SK-N-SH (cell line): ENCODE data around the gene STARD3. TPM values are rescaled to one million over a fixed set of nuclear protein-coding genes. Genes with fewer than 3 reads are reported as not detected.

Source experiments
- CTCF ChIA-PET: fragments of 300-600, 350-600 bp; formaldehyde crosslinking; extraction: SDS; loops from one replicate; lab custom pipeline; 2021; lab: Yijun Ruan, JAX
- POLR2A ChIA-PET: fragments of 350-600 bp; sonication (Branson Sonifier 250); formaldehyde crosslinking; extraction: SDS; loops from one replicate; lab custom pipeline; 2020; ENCODE audit warnings: antibody characterized with exemption, inconsistent platforms; lab: Yijun Ruan, JAX
- DNase-seq: peaks from one replicate; pipeline ENCODE4 v3.0.0; 2012
- H2AFZ ChIP-seq: fragments of 200-600 bp; sonication (generic); 2 replicates; pipeline ENCODE4 v1.8.1; 2016; ENCODE audit warnings: antibody characterized with exemption, mild to moderate bottlenecking, low read depth
- H3F3A ChIP-seq: fragments of 200-600 bp; sonication (generic); replicated peaks from 2 replicates; pipeline ENCODE3; 2016; ENCODE audit warnings: antibody characterized with exemption, mild to moderate bottlenecking; ENCODE audit not compliant: insufficient read depth
- H3K27ac ChIP-seq, 2 experiments: fragments of 200-500 bp in 1 of 2; fragments of 200-600 bp in 1 of 2; sonication (Bioruptor generic) in 1 of 2; sonication (generic), shearing (Covaris generic) in 1 of 2; 2 replicates each; pipeline versions ENCODE4 v1.5.1 to v1.6.1; 2014 to 2016; ENCODE audit warnings: low read depth in 2 of 2, inconsistent platforms in 1 of 2, low read length in 1 of 2, mild to moderate bottlenecking in 1 of 2, mixed read lengths in 1 of 2
- H3K27me3 ChIP-seq: fragments of 200-600 bp; sonication (generic), shearing (Covaris generic); 2 replicates; pipeline ENCODE4 v1.6.1; 2016; ENCODE audit warnings: mixed run types; ENCODE audit not compliant: insufficient read depth
- H3K36me3 ChIP-seq, 2 experiments: fragments of 200-500 bp in 1 of 2; fragments of 200-600 bp in 1 of 2; sonication (Bioruptor generic) in 1 of 2; sonication (generic) in 1 of 2; replicated peaks in 1 of 2; 2 replicates each; pipeline versions ENCODE3 to v1.5.1; 2014 to 2016; ENCODE audit warnings: low read length in 1 of 2, mild to moderate bottlenecking in 1 of 2; ENCODE audit not compliant: insufficient read depth in 2 of 2, control insufficient read depth in 1 of 2
- H3K4me1 ChIP-seq, 2 experiments: fragments of 200-500 bp in 1 of 2; fragments of 200-600 bp in 1 of 2; sonication (Bioruptor generic) in 1 of 2; sonication (generic), shearing (Covaris generic) in 1 of 2; 2 replicates each; pipeline versions ENCODE4 v1.5.1 to v1.6.1; 2014 to 2016; ENCODE audit warnings: low read depth in 1 of 2, low read length in 1 of 2, mixed run types in 1 of 2; ENCODE audit not compliant: insufficient read depth in 2 of 2, control insufficient read depth in 1 of 2
- H3K4me2 ChIP-seq: fragments of 200-600 bp; sonication (generic), shearing (Covaris generic); 2 replicates; pipeline ENCODE4 v1.6.1; 2017; ENCODE audit warnings: mixed run types
- H3K4me3 ChIP-seq, 2 experiments: fragments of 200-500 bp in 1 of 2; fragments of 200-600 bp in 1 of 2; sonication (Bioruptor generic) in 1 of 2; sonication (generic), shearing (Covaris generic) in 1 of 2; 2 replicates each; pipeline versions ENCODE4 v1.5.1 to v1.8.1; 2014 to 2016; ENCODE audit warnings: low read depth in 2 of 2, inconsistent platforms in 1 of 2, low read length in 1 of 2, mild to moderate bottlenecking in 1 of 2, mixed read lengths in 1 of 2, moderate library complexity in 1 of 2
- H3K79me2 ChIP-seq: fragments of 200-600 bp; sonication (generic); 2 replicates; pipeline ENCODE4 v1.8.1; 2017; ENCODE audit warnings: mild to moderate bottlenecking; ENCODE audit not compliant: insufficient read depth
- H3K9ac ChIP-seq: fragments of 200-600 bp; sonication (generic); 2 replicates; pipeline ENCODE4 v1.6.1; 2017; ENCODE audit warnings: mixed run types
- H3K9me2 ChIP-seq: fragments of 200-600 bp; sonication (generic); 2 replicates; pipeline ENCODE4 v1.6.1; 2017; ENCODE audit warnings: mixed run types
- H3K9me3 ChIP-seq: fragments of 200-600 bp; sonication (generic); 2 replicates; pipeline ENCODE4 v1.6.1; 2017; ENCODE audit warnings: mixed run types, mild to moderate bottlenecking, moderate library complexity
- H4K20me1 ChIP-seq: fragments of 200-600 bp; sonication (generic); 2 replicates; pipeline ENCODE4 v1.6.1; 2017; ENCODE audit warnings: mild to moderate bottlenecking, mixed run types; ENCODE audit not compliant: insufficient read depth
- CHD2 ChIP-seq: fragments of 150-350 bp; IDR thresholded peaks from 2 replicates; pipeline ENCODE4 v1.6.1; 2018; ENCODE audit warnings: low read length; ENCODE audit not compliant: partially characterized antibody
- FOSL2 ChIP-seq: IDR thresholded peaks from 2 replicates; pipeline ENCODE4 v1.4.0; 2012; ENCODE audit warnings: low read depth, mild to moderate bottlenecking, moderate library complexity, borderline replicate concordance
- FOXM1 ChIP-seq: IDR thresholded peaks from 2 replicates; pipeline ENCODE4 v1.4.0; 2012; ENCODE audit warnings: low read depth, mild to moderate bottlenecking
- GATA2 ChIP-seq: sonication (generic); formaldehyde crosslinking; IDR thresholded peaks from 2 replicates; pipeline ENCODE4 v1.5.0; 2020; ENCODE audit warnings: mild to moderate bottlenecking, missing genetic modification reagents
- JUND ChIP-seq: IDR thresholded peaks from 2 replicates; pipeline ENCODE4 v1.4.0; 2012
- MXI1 ChIP-seq: IDR thresholded peaks from 2 replicates; pipeline ENCODE4 v1.6.1; 2012; ENCODE audit warnings: mild to moderate bottlenecking, low read depth, low read length, improper control_type of control experiment
- NFIC ChIP-seq: IDR thresholded peaks from 2 replicates; pipeline ENCODE4 v1.4.0; 2012; ENCODE audit warnings: borderline replicate concordance
- PBX3 ChIP-seq: IDR thresholded peaks from 2 replicates; pipeline ENCODE4; 2012
- POLR2AphosphoS5 ChIP-seq: IDR thresholded peaks from 2 replicates; pipeline ENCODE4 v1.6.1; 2012; ENCODE audit warnings: low read depth, low read length
- RCOR1 ChIP-seq: fragments of 150-350 bp; IDR thresholded peaks from 2 replicates; pipeline ENCODE4 v1.6.1; 2017; ENCODE audit warnings: antibody characterized with exemption, low read length
- REST ChIP-seq: IDR thresholded peaks from 2 replicates; pipeline ENCODE4 v1.6.1; 2012; ENCODE audit warnings: mild to moderate bottlenecking, low read depth, low read length, moderate library complexity
- SMC3 ChIP-seq: IDR thresholded peaks from 2 replicates; pipeline ENCODE4 v1.6.1; 2012; ENCODE audit warnings: low read depth, low read length, improper control_type of control experiment
- TAF1 ChIP-seq: IDR thresholded peaks from 2 replicates; pipeline ENCODE4 v1.6.1; 2012; ENCODE audit warnings: low read depth, mild to moderate bottlenecking, low read length, moderate library complexity, borderline replicate concordance
- TEAD4 ChIP-seq: IDR thresholded peaks from 2 replicates; pipeline ENCODE4 v1.4.0; 2012; ENCODE audit warnings: mild to moderate bottlenecking, borderline replicate concordance; ENCODE audit not compliant: insufficient read depth
- USF2 ChIP-seq: fragments of 150-350 bp; IDR thresholded peaks from 2 replicates; pipeline ENCODE4 v1.6.1; 2017; ENCODE audit warnings: antibody characterized with exemption, low read length, low read depth, borderline replicate concordance
- ZBTB33 ChIP-seq: IDR thresholded peaks from 2 replicates; pipeline ENCODE4 v1.4.0; 2012; ENCODE audit warnings: low read depth, borderline replicate concordance
- WGBS: methylation state at CpG from one replicate; pipeline ENCODE4 v1.1.6; 2017; ENCODE audit warnings: low lambda C conversion rate; 5-methylcytosine and 5-hydroxymethylcytosine counted together
- polyA plus RNA-seq, 3 experiments: library from polyadenylated mRNA; depleted of rRNA; stranded (reverse); fragments of >200 nt; gene quantifications; 2 replicates each; pipeline ENCODE4 v1.2.3, GENCODE V29; 2012

STARD3 gene
- polyA plus RNA-seq, 1 of the 3 experiments (the other 2 are of a cell fraction), result 76.8 TPM

- Histone ChIP-seq H3K4me1 (no peaks in the 10 kb centered on the region), H3K9me2 (no peaks in the 10 kb centered on the region), H4K20me1 (no peaks in the 10 kb centered on the region), H3K27ac (no peak overlapping the region), H3F3A (no peaks in the 10 kb centered on the region), H3K9me3 (no peaks in the 10 kb centered on the region), H2AFZ (no peak overlapping the region), H3K36me3 (no peaks in the 10 kb centered on the region), H3K4me2 (no peak overlapping the region), H3K9ac (no peak overlapping the region), H3K27me3 (no peaks in the 10 kb centered on the region), H3K79me2 (no peaks in the 10 kb centered on the region), H3K4me3 (no peak overlapping the region)
- WGBS, result 68% methylated on average over 4 of the region's 6 CpGs
- TF ChIP-seq FOXM1 (no peak), MXI1 (no peak), PBX3 (no peak), REST (no peak), JUND (no peak), CHD2 (no peak), POLR2AphosphoS5 (no peak), ZBTB33 (no peak), TAF1 (no peak), GATA2 (CRISPR knock-in tag) (no peak), TEAD4 (no peak), RCOR1 (no peak), FOSL2 (no peak), NFIC (no peak), SMC3 (no peak), USF2 (no peak)
- CTCF ChIA-PET, result interaction anchor here (1.2 to 3.3 kb wide), 4 partner anchors 8 to 75 kb away, joined by 3 to 15 read pairs (median 5); partner anchors contain the start of gene MIEN1
- POLR2A ChIA-PET, result interaction anchor here (1.4 kb wide), 1 partner anchor 9 kb away, joined by 3 read pairs; the partner anchor contains the start of gene PGAP3
- DNase-seq, result no peak
Measured at GRCh38 chr17:39696731-39697130, 59.8 kb downstream of the STARD3 start.
